ENCODE measurements around the gene PRSS22.

Gene PRSS22

GRCh38 chr16:2827374-2827791, 30.6 kb downstream of the PRSS22 start:
- DNase-seq (ENCODE audit: extremely low spot score) = no peak
- POLR2A ChIA-PET = interaction anchor here (0.6 kb wide), 1 partner anchor 146 kb away, joined by 3 read pairs; no protein-coding TSS in a partner anchor
- TF ChIP-seq HDGF (IDR thresholded peaks at IDR 0.05; ENCODE audit: borderline replicate concordance) (no peak), TARDBP (IDR thresholded peaks at IDR 0.05) (no peak), ZNF384 (IDR thresholded peaks at IDR 0.05) (no peak), SUZ12 (IDR thresholded peaks at IDR 0.05) (no peak), LEF1 (IDR thresholded peaks at IDR 0.05; ENCODE audit: borderline replicate concordance) (no peak), L3MBTL2 (conservative IDR thresholded peaks at IDR 0.05) (no peak), FOXM1 (IDR thresholded peaks at IDR 0.05; ENCODE audit: borderline replicate concordance) (no peak), FOXA1 (IDR thresholded peaks at IDR 0.05) (no peak), ELF4 (IDR thresholded peaks at IDR 0.05) (no peak), PKNOX1 (IDR thresholded peaks at IDR 0.05) (no peak), FOXK2 (IDR thresholded peaks at IDR 0.05) (no peak), BHLHE40 (IDR thresholded peaks at IDR 0.05; ENCODE audit: borderline replicate concordance) (no peak), SP1 (IDR thresholded peaks at IDR 0.05) (no peak)
- CTCF ChIA-PET = no interaction called here

- ChIA-PET CTCF (no interaction called here), POLR2A (no interaction called here)
- no peak for DNase-seq (ENCODE audit: extremely low spot score)
- TF ChIP-seq BHLHE40 (IDR thresholded peaks at IDR 0.05; ENCODE audit: borderline replicate concordance) (no peak), L3MBTL2 (conservative IDR thresholded peaks at IDR 0.05) (no peak), ARNT (IDR thresholded peaks at IDR 0.05) (no peak), PKNOX1 (IDR thresholded peaks at IDR 0.05) (no peak), NFRKB (IDR thresholded peaks at IDR 0.05) (no peak), SUZ12 (IDR thresholded peaks at IDR 0.05) (no peak), FOXM1 (IDR thresholded peaks at IDR 0.05; ENCODE audit: borderline replicate concordance) (no peak), CTBP1 (IDR thresholded peaks at IDR 0.05; ENCODE audit: borderline replicate concordance) (no peak), SP1 (IDR thresholded peaks at IDR 0.05) (no peak), ZNF384 (IDR thresholded peaks at IDR 0.05) (no peak), ELF4 (IDR thresholded peaks at IDR 0.05) (no peak), FOXA1 (IDR thresholded peaks at IDR 0.05) (no peak), LEF1 (IDR thresholded peaks at IDR 0.05; ENCODE audit: borderline replicate concordance) (no peak), HDGF (IDR thresholded peaks at IDR 0.05; ENCODE audit: borderline replicate concordance) (no peak), FOXK2 (IDR thresholded peaks at IDR 0.05) (no peak)
These were observed 31.2 kb downstream of the PRSS22 start for GRCh38 chr16:2826591-2827373.

DNA sequence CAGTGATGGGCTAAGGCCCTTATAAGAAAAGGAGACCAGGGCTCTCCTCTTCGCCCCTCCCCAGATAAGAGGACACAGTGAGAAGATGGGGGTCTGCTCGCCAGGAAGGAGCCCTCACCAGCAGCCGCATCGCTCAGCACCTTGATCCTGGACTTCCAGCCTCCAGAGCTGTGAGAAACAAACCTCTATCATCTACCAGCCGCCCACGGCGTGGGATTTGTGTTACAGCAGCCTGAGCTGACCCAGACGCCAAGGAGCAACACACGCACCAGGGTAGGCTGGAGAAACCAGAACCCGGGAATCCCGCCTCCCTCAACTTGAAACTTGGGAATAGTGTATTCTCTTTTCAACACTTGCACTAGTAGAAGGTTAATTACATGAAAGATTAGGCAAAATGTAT, 32.1 kb downstream of the PRSS22 start:
- ChIA-PET CTCF (no interaction called here), POLR2A (no interaction called here)
- DNase-seq (ENCODE audit: extremely low spot score) = no peak
- TF ChIP-seq NFRKB (IDR thresholded peaks at IDR 0.05) (no peak), FOXK2 (IDR thresholded peaks at IDR 0.05) (no peak), HDGF (IDR thresholded peaks at IDR 0.05; ENCODE audit: borderline replicate concordance) (no peak)

GRCh38 chr16:2825049-2825742, 32.8 kb downstream of the PRSS22 start:
- TF ChIP-seq ARNT (IDR thresholded peaks at IDR 0.05) (no peak), FOXK2 (IDR thresholded peaks at IDR 0.05) (no peak), HDGF (IDR thresholded peaks at IDR 0.05; ENCODE audit: borderline replicate concordance) (no peak), ZNF384 (IDR thresholded peaks at IDR 0.05) (no peak), NFRKB (IDR thresholded peaks at IDR 0.05) (no peak)
- POLR2A ChIA-PET = no interaction called here
- CTCF ChIA-PET = no interaction called here
- no peak for DNase-seq (ENCODE audit: extremely low spot score)

DNA sequence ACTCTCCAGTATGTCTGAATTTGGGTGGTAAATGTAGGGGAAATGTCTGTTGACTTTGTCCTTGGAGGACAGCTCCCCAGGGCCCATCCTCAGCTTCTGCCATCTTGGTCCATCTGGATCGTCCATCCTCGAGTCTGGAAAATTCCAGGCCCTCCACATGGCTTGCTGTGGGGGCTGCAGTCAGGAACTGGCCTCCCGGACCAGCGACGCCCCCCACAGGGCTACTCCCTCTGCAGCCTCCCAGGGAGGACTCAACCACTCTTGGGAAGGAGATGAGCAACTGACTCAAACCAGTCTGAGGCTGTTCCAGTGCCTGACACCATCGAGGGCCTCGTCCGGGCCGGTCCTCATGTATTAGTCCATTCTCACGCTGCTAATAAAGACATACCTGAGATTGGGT, 33.3 kb downstream of the PRSS22 start:
- ChIA-PET POLR2A (no interaction called here), CTCF (no interaction called here)
- DNase-seq (ENCODE audit: extremely low spot score) = no peak
- TF ChIP-seq SUZ12 (IDR thresholded peaks at IDR 0.05) (no peak), NFRKB (IDR thresholded peaks at IDR 0.05) (no peak), CTBP1 (IDR thresholded peaks at IDR 0.05; ENCODE audit: borderline replicate concordance) (no peak), FOXA1 (IDR thresholded peaks at IDR 0.05) (no peak), ZNF384 (IDR thresholded peaks at IDR 0.05) (no peak), L3MBTL2 (conservative IDR thresholded peaks at IDR 0.05) (no peak), ELF4 (IDR thresholded peaks at IDR 0.05) (no peak)

- no peak for TF ChIP-seq SP1 (IDR thresholded peaks at IDR 0.05)
- no peak for TF ChIP-seq ARNT (IDR thresholded peaks at IDR 0.05)
- no peak for TF ChIP-seq FOXM1 (IDR thresholded peaks at IDR 0.05; ENCODE audit: borderline replicate concordance)
- TF ChIP-seq L3MBTL2 (conservative IDR thresholded peaks at IDR 0.05) = no peak
- TF ChIP-seq HDGF (IDR thresholded peaks at IDR 0.05; ENCODE audit: borderline replicate concordance) = no peak
- no peak for TF ChIP-seq NFRKB (IDR thresholded peaks at IDR 0.05)
- POLR2A ChIA-PET = interaction anchor here (0.8 to 2.9 kb wide), 2 partner anchors 44 to 70 kb away, joined by 3 to 11 read pairs; partner anchors contain the start of gene SRRM2
- DNase-seq (ENCODE audit: extremely low spot score) = no peak
- CTCF ChIA-PET = interaction anchor here (0.7 kb wide), 1 partner anchor 33 kb away, joined by 3 read pairs; no protein-coding TSS in a partner anchor
These were observed 35.5 kb downstream of the PRSS22 start for GRCh38 chr16:2822496-2822895.

DNA sequence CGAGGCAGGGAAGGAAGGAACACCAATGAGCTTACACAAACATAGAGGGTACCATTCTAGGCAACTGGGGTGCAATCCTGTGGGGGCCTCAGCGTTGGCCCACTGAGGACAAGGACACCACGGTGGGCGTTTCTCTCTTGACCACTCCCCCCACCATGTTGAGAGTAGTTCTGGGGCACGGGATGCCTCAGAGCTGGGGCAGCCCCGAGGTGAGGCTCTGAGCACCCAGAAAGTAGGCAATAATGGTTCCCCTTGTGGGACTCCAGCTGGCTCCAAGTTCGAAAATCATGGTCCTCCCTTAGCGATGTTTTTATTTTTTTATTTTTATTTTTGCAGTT, 35.8 kb downstream of the PRSS22 start:
- ChIA-PET POLR2A (interaction anchor here (0.8 to 2.9 kb wide), 2 partner anchors 44 to 70 kb away, joined by 3 to 11 read pairs; partner anchors contain the start of gene SRRM2), CTCF (no interaction called here)
- no peak for DNase-seq (ENCODE audit: extremely low spot score)
- TF ChIP-seq CTBP1 (IDR thresholded peaks at IDR 0.05; ENCODE audit: borderline replicate concordance) = no peak
- no peak for TF ChIP-seq NFRKB (IDR thresholded peaks at IDR 0.05)
- no peak for TF ChIP-seq TARDBP (IDR thresholded peaks at IDR 0.05)
- TF ChIP-seq FOXK2 (IDR thresholded peaks at IDR 0.05) = no peak
- no peak for TF ChIP-seq HDGF (IDR thresholded peaks at IDR 0.05; ENCODE audit: borderline replicate concordance)
- no peak for TF ChIP-seq FOXM1 (IDR thresholded peaks at IDR 0.05; ENCODE audit: borderline replicate concordance)
- no peak for TF ChIP-seq BHLHE40 (IDR thresholded peaks at IDR 0.05; ENCODE audit: borderline replicate concordance)
- TF ChIP-seq LEF1 (IDR thresholded peaks at IDR 0.05; ENCODE audit: borderline replicate concordance) = no peak

Data from HEK293T (cell line).